GM19468 (cell line): Measurements from ENCODE around the gene EDDM13.
"Not testable (repeated sequence)": the region's sequence is repeated elsewhere in the genome, so short reads cannot be mapped to it uniquely, and the experiment has no call there.

Experiments
- ATAC-seq: cut with Tn5 transposase; IDR thresholded peaks from one replicate; pipeline ENCODE4 v1.9.1; 2021; ENCODE audit warnings: mild to moderate bottlenecking, moderate library complexity, moderate number of reproducible peaks; ENCODE audit not compliant: unreplicated experiment; ENCODE audit errors: extremely low read depth

Gene EDDM13, protein sequence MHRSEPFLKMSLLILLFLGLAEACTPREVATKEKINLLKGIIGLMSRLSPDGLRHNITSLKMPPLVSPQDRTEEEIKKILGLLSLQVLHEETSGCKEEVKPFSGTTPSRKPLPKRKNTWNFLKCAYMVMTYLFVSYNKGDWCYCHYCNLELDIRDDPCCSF

DNA sequence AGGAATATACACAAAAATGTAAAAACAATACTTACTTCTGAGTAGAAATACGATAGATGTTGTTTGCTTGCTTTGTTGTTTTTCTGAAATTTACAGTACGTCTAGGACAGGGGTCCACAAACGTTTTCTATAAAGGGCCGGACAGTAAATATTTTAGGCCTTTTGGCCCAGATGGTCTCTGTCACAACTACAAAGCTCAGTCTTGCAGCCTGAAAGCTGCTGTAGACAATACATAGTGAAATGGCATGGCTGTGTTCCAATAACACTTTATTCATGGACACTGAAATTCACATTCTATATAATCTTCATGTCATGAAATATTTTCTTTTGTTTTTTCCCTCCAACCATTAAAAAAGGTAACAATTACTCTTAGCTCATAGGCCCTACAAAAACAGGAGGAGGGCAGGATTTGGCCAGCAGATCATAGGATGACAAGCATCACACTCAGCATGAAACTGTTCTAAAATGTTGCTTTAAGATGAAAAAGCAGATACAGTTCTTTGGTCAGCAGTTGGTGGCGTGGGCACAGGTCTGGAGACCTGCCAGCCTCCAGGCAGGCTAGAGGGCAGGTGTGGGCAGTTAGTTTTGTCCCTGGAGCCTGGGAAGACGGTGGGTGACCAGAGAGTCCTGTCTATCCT is at the start of gene EDDM13:
Gene EDDM13 (plus strand): TSS at position 588 of the 638 bp plus-strand sequence. CDS start 87 bp downstream, outside the sequence.
- no peak for ATAC-seq

DNA sequence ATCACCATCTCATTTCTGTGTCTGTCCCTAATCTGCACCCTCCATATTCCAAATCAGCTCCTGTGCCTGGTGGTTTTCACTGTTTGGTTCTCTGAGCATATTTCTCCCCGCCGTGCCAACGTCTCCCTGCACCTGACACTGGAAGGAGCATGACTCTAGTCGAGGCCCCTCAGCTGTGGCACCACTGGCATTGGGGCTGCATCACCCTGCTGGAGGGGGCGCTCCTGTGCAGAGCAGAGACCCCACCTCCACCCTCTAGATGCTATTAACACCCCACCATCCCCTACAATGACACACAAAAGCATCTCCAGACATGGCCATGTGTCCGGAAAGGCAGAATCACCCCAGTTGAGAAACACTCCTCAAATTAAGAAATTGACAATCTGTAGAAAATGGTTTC is 49.6 kb upstream of the EDDM13 start:
- ATAC-seq, result no peak

DNA sequence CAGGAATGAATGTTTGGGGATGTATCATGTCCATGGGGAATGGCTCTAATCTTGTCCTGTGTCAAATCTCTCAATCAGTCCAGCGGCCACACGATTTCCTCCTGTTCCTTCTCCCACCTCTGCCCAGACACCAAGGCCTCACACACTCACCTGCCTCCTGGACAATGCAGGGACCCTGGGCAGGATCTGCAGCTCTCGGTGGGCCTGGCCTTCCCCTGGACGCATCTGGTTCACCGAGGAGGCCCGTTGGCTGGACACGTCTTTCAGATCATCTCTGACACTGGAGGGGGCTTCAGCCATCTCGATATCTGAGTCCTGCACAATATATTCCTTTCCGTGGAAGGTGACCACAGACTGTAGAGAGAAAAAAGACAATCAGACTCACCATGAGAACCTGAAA is 49.1 kb upstream of the EDDM13 start:
- ATAC-seq, result no peak

DNA sequence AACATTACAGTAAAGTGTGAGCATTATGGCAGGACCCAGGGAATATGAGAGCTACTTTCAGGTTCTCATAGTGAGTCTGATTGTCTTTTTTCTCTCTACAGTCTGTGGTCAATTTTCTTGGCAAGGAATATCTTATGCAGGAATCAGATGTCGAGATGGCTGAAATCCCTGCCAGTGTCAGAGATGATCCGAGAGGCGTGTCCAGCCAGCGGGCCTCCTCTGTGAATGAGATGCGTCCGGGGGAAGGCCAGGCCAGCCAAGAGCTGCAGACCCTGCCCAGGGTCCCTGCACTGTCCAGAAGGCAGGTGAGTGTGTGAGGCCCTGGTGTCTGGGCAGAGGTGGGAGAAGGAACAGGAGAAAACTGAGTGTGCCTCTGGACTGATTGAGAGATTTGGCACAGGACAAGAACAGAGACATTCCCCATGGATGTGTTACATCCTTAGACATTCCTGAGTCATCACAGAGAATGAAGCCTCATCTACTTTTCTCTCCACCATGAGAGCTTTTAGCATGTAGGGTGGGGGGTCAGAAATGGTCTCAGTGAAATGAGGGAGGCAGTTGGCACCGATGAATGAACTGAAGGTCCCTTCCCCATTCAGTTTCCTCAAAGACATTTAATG is 27.3 kb upstream of the EDDM13 start:
- ATAC-seq, result no peak

DNA sequence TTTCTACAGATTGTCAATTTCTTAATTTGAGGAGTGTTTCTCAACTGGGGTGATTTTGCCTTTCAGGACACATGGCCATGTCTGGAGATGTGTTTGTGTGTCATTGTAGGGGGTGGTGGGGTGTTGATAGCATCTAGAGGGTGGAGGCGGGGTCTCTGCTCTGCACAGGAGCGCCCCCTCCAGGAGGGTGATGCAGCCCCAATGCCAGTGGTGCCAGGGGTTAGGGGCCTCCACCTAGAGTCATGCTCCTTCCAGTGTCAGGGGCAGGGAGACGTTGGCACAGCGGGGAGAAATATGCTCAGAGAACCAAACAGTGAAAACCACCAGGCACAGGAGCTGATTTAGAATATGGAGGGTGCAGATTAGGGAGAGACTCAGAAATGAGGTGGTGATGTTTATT is 26.8 kb upstream of the EDDM13 start:
- not testable (repeated sequence) for ATAC-seq

DNA sequence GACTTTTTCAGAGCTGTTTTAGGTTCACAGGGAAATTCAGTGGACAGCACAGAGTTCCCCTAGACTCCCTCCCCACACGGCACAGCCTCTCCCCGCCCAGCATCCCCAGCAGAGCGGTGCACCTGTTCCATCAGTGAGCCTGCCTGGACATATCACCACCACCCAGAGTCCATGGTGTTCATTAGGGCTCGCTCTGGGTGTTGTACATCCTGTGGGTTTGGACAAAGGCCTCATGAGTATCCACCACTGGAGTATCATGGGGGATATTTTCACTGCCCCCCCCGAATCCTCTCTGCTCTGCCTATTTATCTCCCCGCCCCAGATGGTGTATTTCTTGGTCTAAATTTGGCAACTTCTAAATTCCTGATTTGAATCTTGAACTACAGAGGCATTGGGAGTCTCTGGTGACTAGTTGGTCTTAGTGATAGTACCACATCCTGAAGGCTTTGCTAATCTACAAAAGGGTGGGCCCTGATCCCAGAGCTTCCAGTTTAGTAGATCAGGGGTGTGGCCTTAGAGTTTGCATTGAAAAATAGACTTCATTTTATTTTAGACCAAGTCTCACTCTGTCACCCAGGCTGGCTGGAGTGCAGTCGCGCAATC is 23.7 kb upstream of the EDDM13 start:
- not testable (repeated sequence) for ATAC-seq

DNA sequence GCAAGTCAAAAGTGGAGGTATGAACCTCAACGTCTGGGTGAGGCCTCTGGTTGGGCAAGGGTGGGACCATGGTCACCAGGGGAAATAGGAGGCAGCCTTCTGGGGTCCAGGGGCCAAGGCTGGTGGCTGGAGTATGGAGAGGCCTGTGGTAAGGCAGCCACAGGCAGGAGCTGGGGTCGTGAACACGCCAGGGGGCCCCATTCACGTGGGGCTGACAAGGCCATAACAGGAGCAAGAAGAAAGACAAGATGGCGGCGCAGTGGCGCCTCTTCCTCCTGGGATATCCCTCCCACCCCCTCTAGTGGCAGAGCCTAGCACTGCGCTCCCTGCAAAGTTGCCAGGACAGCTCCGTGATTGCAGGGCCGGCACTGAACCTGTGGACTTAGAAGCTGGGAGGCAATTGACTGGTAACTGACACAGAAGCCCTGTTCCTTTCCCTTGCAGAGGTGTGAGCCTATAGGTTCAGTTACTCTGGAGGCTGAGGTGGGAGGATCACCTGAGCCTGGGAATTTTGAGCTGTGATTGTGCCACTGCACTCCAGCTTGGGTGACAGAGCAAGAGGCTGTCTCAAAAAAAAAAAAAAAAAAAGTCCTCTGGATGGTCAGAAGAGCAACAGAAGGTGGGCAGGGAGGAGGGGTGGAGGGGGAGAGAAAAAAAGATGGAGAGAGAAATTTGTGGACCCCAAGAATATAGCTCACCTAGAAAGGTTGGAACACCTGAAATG is 19.7 kb upstream of the EDDM13 start:
- no peak for ATAC-seq

DNA sequence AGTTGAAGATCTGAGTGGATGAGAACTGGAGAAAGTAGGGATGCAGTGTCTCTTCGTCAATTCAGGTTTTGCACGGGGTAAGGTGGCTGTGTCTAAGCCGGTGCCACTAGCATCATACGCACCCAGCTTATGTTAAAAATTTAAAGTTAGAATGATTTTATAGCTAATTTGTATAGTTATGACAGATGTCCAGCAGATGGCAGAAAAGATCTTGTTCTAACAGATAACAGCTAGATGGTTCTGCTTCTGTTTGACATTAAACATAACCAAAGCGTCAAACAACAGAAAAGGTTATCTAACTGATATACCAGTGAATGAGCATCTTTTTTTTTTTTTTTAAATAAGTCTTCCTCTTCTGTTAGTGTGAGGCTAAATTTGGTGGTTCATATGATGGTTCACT is 18.8 kb upstream of the EDDM13 start:
- no peak for ATAC-seq

DNA sequence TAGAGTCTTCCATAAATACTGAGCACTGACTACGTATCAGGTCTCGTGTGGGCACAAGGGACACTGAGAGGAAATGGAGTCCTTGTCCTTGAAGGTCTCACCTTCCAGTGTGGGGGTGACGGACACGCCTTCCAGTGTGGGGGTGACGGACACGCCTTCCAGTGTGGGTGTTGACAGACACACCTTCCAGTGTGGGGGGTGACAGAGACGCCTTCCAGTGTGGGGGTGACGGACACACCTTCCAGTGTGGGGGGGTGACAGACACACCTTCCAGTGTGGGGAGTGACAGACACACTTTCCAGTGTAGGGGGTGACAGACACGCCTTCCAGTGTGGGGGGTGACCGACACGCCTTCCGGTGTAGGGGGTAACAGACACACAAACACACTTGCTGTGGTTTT is 14.3 kb upstream of the EDDM13 start:
- ATAC-seq, result no peak

DNA sequence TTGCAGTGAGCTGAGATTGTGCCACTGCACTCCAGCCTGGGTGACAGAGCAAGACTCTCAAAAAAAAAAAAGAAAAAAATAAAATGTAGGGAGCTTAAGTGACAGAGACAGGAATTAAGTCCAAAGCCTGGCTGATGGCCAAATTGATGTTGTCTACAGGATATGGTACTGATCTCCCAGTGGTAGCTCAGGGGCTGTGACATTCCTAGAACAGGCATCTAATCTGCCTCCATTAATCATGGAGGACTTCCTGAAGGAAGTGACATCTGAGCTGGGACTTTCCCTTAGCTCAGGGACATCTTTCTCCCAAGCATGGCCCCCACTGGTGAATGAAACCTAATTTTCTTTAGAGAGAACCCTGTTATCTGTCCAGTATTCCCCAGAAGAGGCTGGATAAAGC is 11.4 kb upstream of the EDDM13 start:
- no peak for ATAC-seq

DNA sequence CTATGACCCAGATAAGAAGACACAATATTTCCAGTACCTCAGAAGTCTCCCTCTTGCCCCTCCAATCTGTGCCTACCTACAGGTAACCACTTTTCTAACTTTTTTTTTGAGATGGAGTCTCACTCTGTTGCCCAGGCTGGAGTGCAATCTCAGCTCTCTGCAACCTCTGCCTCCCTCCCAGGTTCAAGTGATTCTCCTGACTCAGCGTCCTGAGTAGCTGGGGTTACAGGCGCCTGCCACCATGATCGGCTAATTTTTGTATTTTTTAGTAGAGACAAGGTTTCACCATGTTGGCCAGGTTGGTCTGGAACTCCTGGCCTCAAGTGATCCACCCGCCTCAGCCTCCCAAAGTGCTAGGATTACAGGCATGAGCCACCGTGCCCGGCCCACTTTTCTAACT is 10.6 kb upstream of the EDDM13 start:
- ATAC-seq, result not testable (repeated sequence)

DNA sequence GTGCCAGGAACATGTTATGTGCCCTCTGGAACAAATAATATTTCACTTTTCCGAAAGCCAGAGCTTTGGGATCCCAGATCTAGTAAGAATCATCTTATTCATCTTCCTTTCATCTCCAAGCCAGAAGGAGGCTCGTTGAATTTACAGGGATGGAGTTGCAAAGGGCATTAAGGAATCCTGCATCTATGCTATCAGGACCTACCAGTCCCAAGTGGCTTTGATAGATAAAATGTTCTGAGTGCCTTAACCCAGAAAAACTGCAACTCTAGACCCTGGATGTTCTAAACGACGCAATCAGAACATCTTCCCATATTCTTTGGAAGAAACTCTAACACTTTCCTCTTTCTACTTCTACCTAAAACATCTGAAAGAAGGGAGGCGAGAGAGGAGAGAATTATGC is 9.2 kb upstream of the EDDM13 start:
- ATAC-seq, result no peak

DNA sequence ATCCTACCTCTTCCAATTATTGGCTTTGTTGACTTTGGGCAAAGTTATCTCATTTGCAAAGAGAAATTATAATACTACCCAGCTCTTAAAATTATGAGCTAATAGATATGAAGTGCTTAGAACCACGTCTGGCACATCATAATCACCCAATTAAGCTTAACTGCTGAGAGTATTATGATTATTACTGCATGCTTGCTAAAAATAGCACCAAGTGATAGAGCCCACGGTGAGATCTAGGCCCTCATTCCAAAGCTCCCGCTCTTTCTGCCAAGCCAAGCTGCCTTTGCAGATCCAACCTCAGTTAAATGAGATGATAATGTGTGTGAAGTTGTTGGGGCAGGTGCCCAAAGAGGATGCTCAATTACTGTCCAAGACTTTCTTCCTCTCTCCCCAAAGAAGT is 6.5 kb upstream of the EDDM13 start:
- ATAC-seq, result no peak

DNA sequence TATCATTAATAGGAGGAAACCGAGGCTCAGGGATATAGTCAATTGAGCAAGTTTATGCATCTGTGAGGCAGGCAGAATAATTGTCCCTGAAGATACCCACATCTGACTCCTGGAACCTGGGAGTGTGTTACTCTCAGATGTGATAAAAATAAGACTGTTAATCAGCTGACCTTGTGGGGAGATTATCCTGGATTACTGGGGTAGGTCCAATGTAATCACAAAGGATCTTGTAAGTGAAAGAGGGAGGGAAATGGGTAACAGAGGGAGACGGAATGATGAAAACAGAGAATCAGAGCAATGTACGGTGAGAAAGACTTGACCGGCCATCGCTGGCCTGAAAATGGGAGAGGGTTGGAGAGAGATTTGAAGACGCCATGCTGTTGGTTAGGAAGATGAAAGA is 3.2 kb upstream of the EDDM13 start:
- ATAC-seq, result no peak

DNA sequence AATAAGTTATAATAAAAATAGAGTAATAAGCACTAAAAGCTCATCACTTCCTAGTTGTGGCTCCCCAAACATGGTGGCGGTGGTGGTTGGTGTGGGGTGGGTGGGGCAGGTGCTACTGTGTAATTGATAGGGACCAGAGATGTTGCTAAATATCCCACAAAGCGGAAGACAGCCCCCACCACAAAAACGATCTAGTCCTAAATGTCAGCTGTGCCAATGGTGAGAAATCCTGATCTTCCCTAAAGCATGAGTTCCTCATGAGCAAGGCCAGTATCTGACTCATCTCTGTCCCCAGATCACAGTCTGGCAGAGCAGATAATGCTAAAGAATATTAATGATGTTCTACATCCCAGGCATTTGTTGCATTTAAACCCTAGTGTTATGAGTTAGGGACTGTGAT is 1.9 kb upstream of the EDDM13 start:
- no peak for ATAC-seq

DNA sequence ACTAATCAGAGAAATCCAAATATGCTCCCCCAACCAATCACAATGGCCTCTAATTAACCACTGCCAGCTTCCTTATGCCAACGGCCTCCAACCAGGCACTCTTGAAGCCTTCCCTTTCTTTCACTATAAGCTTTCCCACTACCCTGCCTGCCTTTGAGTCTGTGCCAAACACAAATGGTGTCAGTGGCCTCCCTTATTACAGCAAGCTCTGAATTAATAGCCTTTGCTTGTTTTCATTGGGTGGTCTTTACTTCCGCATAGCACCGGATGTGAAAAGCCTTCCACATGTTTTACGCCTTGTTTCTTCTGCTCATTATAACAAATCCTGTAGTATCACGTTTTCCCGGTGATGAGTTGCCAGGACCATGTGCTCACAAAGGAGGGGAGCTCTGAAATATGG is 1.4 kb upstream of the EDDM13 start:
- ATAC-seq, result no peak

DNA sequence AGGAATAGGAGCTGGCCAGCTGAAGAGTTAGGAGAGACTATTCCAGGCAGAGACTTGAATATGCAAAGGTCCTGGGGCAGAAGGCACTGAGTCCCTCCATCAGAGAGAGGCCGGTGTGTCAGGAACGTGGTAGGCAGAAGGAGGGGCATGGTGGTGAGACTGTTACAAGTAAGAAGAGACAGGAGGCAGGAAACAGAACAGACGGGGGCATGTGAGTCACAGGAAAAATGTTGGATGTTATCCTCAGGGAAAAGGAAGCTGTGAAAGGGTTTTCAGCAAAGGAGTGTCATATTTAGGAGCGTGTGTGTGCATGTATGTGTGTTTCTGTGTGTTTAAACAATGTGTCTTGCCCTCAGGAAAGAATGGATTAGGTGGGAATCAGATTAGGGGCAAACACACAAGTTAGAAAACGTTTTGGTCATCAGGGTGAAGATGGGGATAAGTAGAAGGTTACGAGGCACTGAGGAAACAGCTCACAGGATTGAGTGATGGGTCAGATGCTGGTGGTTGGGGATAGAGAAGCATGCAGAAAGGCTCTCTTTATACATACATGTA is 1.1 kb downstream of the EDDM13 start:
- ATAC-seq, result no peak

DNA sequence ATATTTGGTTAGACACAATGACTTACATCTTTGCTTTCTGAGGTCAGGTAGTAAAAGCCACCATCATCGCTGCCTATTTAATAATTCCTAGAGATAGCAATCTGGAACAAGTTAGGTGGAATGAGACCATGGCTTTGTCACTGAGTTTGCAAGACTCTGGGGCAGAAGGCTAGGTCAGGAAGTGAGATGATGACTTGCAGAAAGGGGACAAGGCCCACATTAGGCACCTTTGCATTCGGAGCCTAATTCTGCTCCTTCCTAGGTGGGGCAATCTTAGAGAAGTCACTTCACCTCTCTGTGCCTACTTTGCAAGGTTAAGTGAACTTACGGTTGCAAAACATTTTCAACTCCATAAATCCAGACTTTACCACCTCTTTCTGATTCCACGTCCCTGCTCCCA is 10.3 kb downstream of the EDDM13 start:
- ATAC-seq, result no peak

DNA sequence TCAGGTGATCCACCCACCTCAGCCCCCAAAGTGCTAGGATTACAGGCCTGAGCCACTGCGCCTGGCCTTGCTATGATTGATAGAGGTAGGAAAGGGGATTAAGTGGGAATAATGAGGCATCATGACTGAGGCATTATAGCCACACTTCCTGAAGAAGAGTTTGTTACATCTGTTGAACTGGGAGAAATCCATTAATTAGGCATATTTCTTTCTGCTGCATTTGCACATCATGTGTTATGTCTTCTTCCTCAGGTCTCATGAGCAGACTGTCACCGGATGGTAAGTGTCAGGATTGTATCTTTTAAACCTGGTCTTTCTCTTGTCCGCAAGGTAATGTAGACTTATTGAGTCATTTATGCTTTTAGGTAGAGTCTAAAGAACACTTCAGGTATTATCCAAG is 12.2 kb downstream of the EDDM13 start:
- ATAC-seq, result no peak

DNA sequence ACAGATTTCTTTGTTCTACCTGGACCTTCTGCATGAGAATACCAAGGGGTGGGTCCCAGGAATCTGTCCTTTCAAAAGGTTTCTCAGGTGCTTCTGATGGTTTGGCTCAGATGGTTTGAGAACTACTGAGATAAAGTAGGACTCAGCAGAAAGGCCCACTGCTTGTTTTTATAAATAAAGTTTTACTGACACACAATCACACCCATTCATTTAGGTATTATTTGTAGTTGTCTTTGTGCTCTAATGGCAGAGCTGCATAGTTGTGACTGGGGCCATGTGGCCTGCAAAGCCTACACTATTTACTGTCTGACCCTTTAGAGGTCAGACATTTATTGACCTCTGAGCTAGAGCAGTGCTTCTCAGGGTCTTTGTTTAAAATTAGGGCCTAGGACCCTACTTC is 17.6 kb downstream of the EDDM13 start:
- ATAC-seq, result no peak

DNA sequence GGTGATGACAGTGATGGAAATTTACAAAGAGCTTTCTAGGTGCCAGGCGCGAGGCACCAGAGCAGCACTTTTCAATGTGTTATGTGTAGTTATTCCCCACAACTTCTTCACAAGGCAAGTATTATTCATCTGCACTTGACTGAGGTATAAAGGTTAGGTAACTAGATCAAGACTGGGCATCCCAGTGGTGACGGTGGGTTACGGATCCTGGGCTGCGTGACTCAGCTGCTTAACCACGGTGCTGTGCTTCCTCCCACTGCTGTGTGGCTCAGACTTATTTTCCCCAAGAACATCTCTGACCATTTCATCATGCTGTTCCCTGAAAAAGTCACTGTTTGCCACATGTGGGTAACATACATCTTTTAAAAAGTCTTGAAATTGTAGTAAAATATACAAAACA is 19.3 kb downstream of the EDDM13 start:
- ATAC-seq, result no peak
